Choroid plexus epithelial cell (primary cell): ENCODE data around the gene CD200.

Experiments used
- DNase-seq: peaks from one replicate; pipeline ENCODE4 v3.0.0-alpha.2; 2010; ENCODE audit warnings: low read depth
- H3K4me3 ChIP-seq: 2 replicates; pipeline ENCODE4 v1.5.1; 2011; ENCODE audit warnings: low read depth, mild to moderate bottlenecking, control low read depth, low read length, moderate library complexity
- CTCF ChIP-seq: conservative IDR thresholded peaks from 2 replicates; pipeline ENCODE4 v1.5.1; 2011; ENCODE audit warnings: low read depth, mild to moderate bottlenecking, control low read depth, inconsistent platforms, low read length, moderate library complexity

CD200 gene

GRCh38 chr3:112339134-112339533, 6.2 kb downstream of the CD200 start:
- no peak for DNase-seq
- H3K4me3 ChIP-seq: no peak overlapping the region
- TF ChIP-seq CTCF: no peak

GRCh38 chr3:112339609-112340008, 6.7 kb downstream of the CD200 start:
- H3K4me3 ChIP-seq: no peak overlapping the region
- no peak for TF ChIP-seq CTCF
- DNase-seq: no peak

GRCh38 chr3:112341386-112341785, 8.4 kb downstream of the CD200 start:
- DNase-seq: no peak
- TF ChIP-seq CTCF: no peak
- no peak overlapping the region for H3K4me3 ChIP-seq

- no peak for DNase-seq
- no peak overlapping the region for H3K4me3 ChIP-seq
- no peak for TF ChIP-seq CTCF
Measured at GRCh38 chr3:112345681-112346080, 12.7 kb downstream of the CD200 start.

GRCh38 chr3:112346491-112347122, 13.7 kb downstream of the CD200 start:
- no peak for TF ChIP-seq CTCF
- DNase-seq: no peak
- H3K4me3 ChIP-seq: no peak overlapping the region

- no peak for DNase-seq
- no peak for TF ChIP-seq CTCF
- H3K4me3 ChIP-seq: no peak overlapping the region
Measured at GRCh38 chr3:112348943-112349342, 16.0 kb downstream of the CD200 start.

- TF ChIP-seq CTCF: no peak
- DNase-seq: no peak
- H3K4me3 ChIP-seq: no peak overlapping the region
Measured at GRCh38 chr3:112349557-112349956, 16.6 kb downstream of the CD200 start.
